BE2C (cell line): ENCODE measurements around the gene ZNF236.
"Not testable (repeated sequence)": the region's sequence is repeated elsewhere in the genome, so short reads cannot be mapped to it uniquely, and the experiment has no call there.

Source experiments
- DNase-seq: peaks from one replicate; pipeline ENCODE4 v3.0.0-alpha.2; 2020
- H3K27me3 ChIP-seq: fragments of 250-450 bp; sonication (Bioruptor Pico); 2 replicates; pipeline ENCODE4 v1.5.1; 2020; ENCODE audit warnings: mild to moderate bottlenecking
- H3K36me3 ChIP-seq: fragments of 250-450 bp; sonication (Bioruptor Pico); 2 replicates; pipeline ENCODE4 v1.5.1; 2020; ENCODE audit warnings: mild to moderate bottlenecking
- H3K4me1 ChIP-seq: fragments of 250-450 bp; sonication (Bioruptor Pico); 2 replicates; pipeline ENCODE4 v1.5.1; 2020
- H3K4me3 ChIP-seq: 2 replicates; pipeline ENCODE4 v1.5.1; 2011; ENCODE audit warnings: low read depth, low read length
- H3K9me3 ChIP-seq: fragments of 250-450 bp; sonication (Bioruptor Pico); 2 replicates; pipeline ENCODE4 v1.5.1; 2020
- CTCF ChIP-seq: IDR thresholded peaks from 2 replicates; pipeline ENCODE4 v1.5.1; 2012; ENCODE audit warnings: mild to moderate bottlenecking, low read depth, low read length

ZNF236 gene

GRCh38 chr18:76935722-76936337, 113.5 kb downstream of the ZNF236 start:
- H3K9me3 ChIP-seq: no peaks in the 10 kb centered on the region
- no peak for DNase-seq
- H3K36me3 ChIP-seq: no peaks in the 10 kb centered on the region
- no peaks in the 10 kb centered on the region for H3K27me3 ChIP-seq
- TF ChIP-seq CTCF: no peak
- no peaks in the 10 kb centered on the region for H3K4me1 ChIP-seq
- H3K4me3 ChIP-seq: no peak overlapping the region

- Histone ChIP-seq H3K4me3 (no peak overlapping the region), H3K36me3 (no peaks in the 10 kb centered on the region), H3K27me3 (no peaks in the 10 kb centered on the region), H3K9me3 (no peaks in the 10 kb centered on the region), H3K4me1 (no peaks in the 10 kb centered on the region)
- TF ChIP-seq CTCF: no peak
- DNase-seq: no peak
These were observed 114.5 kb downstream of the ZNF236 start for GRCh38 chr18:76936877-76937276.

- TF ChIP-seq CTCF: no peak
These were observed 115.2 kb downstream of the ZNF236 start for GRCh38 chr18:76937597-76937996.

GRCh38 chr18:76938619-76939018, 116.3 kb downstream of the ZNF236 start:
- Histone ChIP-seq H3K9me3 (no peaks in the 10 kb centered on the region), H3K4me3 (no peak overlapping the region), H3K4me1 (no peaks in the 10 kb centered on the region), H3K27me3 (no peaks in the 10 kb centered on the region), H3K36me3 (no peaks in the 10 kb centered on the region)
- DNase-seq: no peak
- no peak for TF ChIP-seq CTCF

More at GRCh38 chr18:76937597-76937996, 115.2 kb downstream of the ZNF236 start:
- Histone ChIP-seq H3K4me3 (no peak overlapping the region), H3K36me3 (no peaks in the 10 kb centered on the region), H3K4me1 (no peaks in the 10 kb centered on the region), H3K27me3 (no peaks in the 10 kb centered on the region), H3K9me3 (no peaks in the 10 kb centered on the region)
- no peak for DNase-seq

GRCh38 chr18:76941284-76941683, 118.9 kb downstream of the ZNF236 start:
- Histone ChIP-seq H3K4me1 (no peaks in the 10 kb centered on the region), H3K36me3 (no peaks in the 10 kb centered on the region), H3K27me3 (no peaks in the 10 kb centered on the region), H3K9me3 (no peaks in the 10 kb centered on the region), H3K4me3 (no peak overlapping the region)
- no peak for DNase-seq
- no peak for TF ChIP-seq CTCF

- Histone ChIP-seq H3K36me3 (no peaks in the 10 kb centered on the region), H3K4me3 (no peak overlapping the region), H3K27me3 (no peaks in the 10 kb centered on the region), H3K4me1 (no peaks in the 10 kb centered on the region), H3K9me3 (no peaks in the 10 kb centered on the region)
- no peak for DNase-seq
- no peak for TF ChIP-seq CTCF
These were observed 121.4 kb downstream of the ZNF236 start for GRCh38 chr18:76943542-76944339.

GRCh38 chr18:76944346-76944745, 122.0 kb downstream of the ZNF236 start:
- not testable (repeated sequence) for H3K36me3 ChIP-seq, H3K9me3 ChIP-seq, H3K4me3 ChIP-seq, H3K27me3 ChIP-seq, H3K4me1 ChIP-seq, DNase-seq
